HepG2 (cell line): Measurements from ENCODE around the gene RUNX2. TPM values are rescaled to one million over a fixed set of nuclear protein-coding genes. Genes with fewer than 3 reads are reported as not detected.

Experiments used
- ATAC-seq: fragments of 200-7000 bp; cut with Tn5 transposase; 3 replicates; pipeline ENCODE4 v1.9.1; 2020; ENCODE audit warnings: mild to moderate bottlenecking, moderate library complexity
- BruUV-seq: library from RNA; stranded (reverse); fragments of 400-500 nt; replicated peaks from 2 replicates; lab custom pipeline; 2021; lab: Mats Ljungman, UMichigan
- CTCF ChIA-PET: fragments of 300-600 bp; formaldehyde crosslinking; extraction: SDS; loops from one replicate; lab custom pipeline; 2021; ENCODE audit warnings: low total read pairs, inconsistent platforms, low intra/inter-chr PET ratio; lab: Yijun Ruan, JAX
- POLR2A ChIA-PET: fragments of 350-600 bp; sonication (Branson Sonifier 250); formaldehyde crosslinking; loops from one replicate; lab custom pipeline; 2020; ENCODE audit warnings: antibody characterized with exemption, inconsistent platforms; lab: Yijun Ruan, JAX
- DNase-seq: peaks from one replicate; pipeline ENCODE4 v3.0.0-alpha.2; 2015; ENCODE audit warnings: low spot score
- FAIRE-seq: peaks from 3 replicates; lab custom pipeline; 2011; peaks lifted over from hg19 to GRCh38; lab: Jason Lieb, UNC
- H2AFZ ChIP-seq: one replicate; pipeline ENCODE4 v1.6.1; 2011; ENCODE audit warnings: low read length, inconsistent platforms
- H3K27ac ChIP-seq: fragments of 300-600 bp; 3 replicates; pipeline ENCODE4 v1.8.0; 2011; ENCODE audit warnings: mixed run types, mild to moderate bottlenecking, mixed read lengths, low read length, inconsistent platforms; ENCODE audit not compliant: insufficient read depth; ENCODE audit errors: extremely low read length
- H3K27me3 ChIP-seq, 2 experiments: fragments of 200-600 bp in 1 of 2; 2 replicates in 1 of 2; 3 replicates in 1 of 2; pipeline versions ENCODE4 v1.6.0 to v1.8.0; 2011; ENCODE audit warnings: low read length in 2 of 2, mild to moderate bottlenecking in 2 of 2, moderate library complexity in 2 of 2, inconsistent platforms in 1 of 2; ENCODE audit not compliant: insufficient read depth in 2 of 2, control insufficient read depth in 1 of 2
- H3K36me3 ChIP-seq, 2 experiments: fragments of 200-600 bp in 1 of 2; replicated peaks in 1 of 2; 2 replicates in 1 of 2; 3 replicates in 1 of 2; pipeline versions ENCODE4 v1.5.1 to v1.8.0; 2011; ENCODE audit warnings: low read length in 2 of 2, inconsistent platforms in 1 of 2; ENCODE audit not compliant: insufficient read depth in 2 of 2, control insufficient read depth in 1 of 2
- H3K4me1 ChIP-seq: 2 replicates; pipeline ENCODE4 v1.5.1; 2012; ENCODE audit warnings: low read length, inconsistent platforms; ENCODE audit not compliant: insufficient read depth
- H3K4me2 ChIP-seq: 2 replicates; pipeline ENCODE4 v1.6.0; 2011; ENCODE audit warnings: low read depth, low read length, inconsistent platforms
- H3K4me3 ChIP-seq, 3 experiments: fragments of 200-600 bp in 1 of 3; sonication (generic), shearing (Covaris generic) in 1 of 3; replicated peaks in 1 of 3; 2 replicates each; pipeline ENCODE4 v1.5.1; 2011 to 2016; ENCODE audit warnings: low read length in 3 of 3, inconsistent platforms in 2 of 3, low read depth in 2 of 3, mild to moderate bottlenecking in 2 of 3, control low read depth in 1 of 3, mixed read lengths in 1 of 3; ENCODE audit not compliant: insufficient read depth in 1 of 3
- H3K79me2 ChIP-seq: one replicate; pipeline ENCODE4 v1.6.1; 2011; ENCODE audit warnings: low read length, inconsistent platforms; ENCODE audit not compliant: insufficient read depth
- H3K9ac ChIP-seq: 2 replicates; pipeline ENCODE4 v1.6.0; 2011; ENCODE audit warnings: mild to moderate bottlenecking, low read depth, low read length, inconsistent platforms; ENCODE audit not compliant: insufficient read depth
- H3K9me3 ChIP-seq: 2 replicates; pipeline ENCODE4 v1.5.1; 2012; ENCODE audit warnings: mild to moderate bottlenecking, low read length
- H4K20me1 ChIP-seq: 2 replicates; pipeline ENCODE4 v1.6.0; 2011; ENCODE audit warnings: inconsistent platforms, mild to moderate bottlenecking, low read length, moderate library complexity; ENCODE audit not compliant: insufficient read depth
- HDAC2 ChIP-seq: sonication (generic); formaldehyde crosslinking; IDR thresholded peaks from 2 replicates; pipeline ENCODE4 v1.4.0; 2020; ENCODE audit warnings: missing genetic modification reagents
- JUN ChIP-seq: sonication (generic); formaldehyde crosslinking; IDR thresholded peaks from 2 replicates; pipeline ENCODE4 v1.4.0; 2020; ENCODE audit warnings: mild to moderate bottlenecking, missing genetic modification reagents
- PCBP2 ChIP-seq: fragments of 200-400 bp; formaldehyde crosslinking; optimal IDR thresholded peaks from 2 replicates; pipeline ENCODE3; 2018; ENCODE audit warnings: low read length, low read depth; ENCODE audit not compliant: poor library complexity, severe bottlenecking
- RNF2 ChIP-seq: fragments of 450-650 bp; conservative IDR thresholded peaks from 2 replicates; pipeline ENCODE4 v1.6.1; 2016; ENCODE audit warnings: low read depth
- RNF219 ChIP-seq: sonication (generic); formaldehyde crosslinking; IDR thresholded peaks from 2 replicates; pipeline ENCODE4 v1.5.0; 2020; ENCODE audit warnings: mild to moderate bottlenecking, missing genetic modification reagents
- USF2 ChIP-seq, 2 experiments: sonication (generic) in 1 of 2; formaldehyde crosslinking in 1 of 2; IDR thresholded peaks; 2 replicates each; pipeline versions ENCODE4 v1.5.1 to v1.6.1; 2011 to 2020; ENCODE audit warnings: borderline replicate concordance in 1 of 2, low read depth in 1 of 2, low read length in 1 of 2, mild to moderate bottlenecking in 1 of 2, missing genetic modification reagents in 1 of 2, moderate library complexity in 1 of 2
- ZNF431 ChIP-seq: sonication (generic); formaldehyde crosslinking; IDR thresholded peaks from 2 replicates; pipeline ENCODE4 v1.9.0; 2022; ENCODE audit warnings: missing genetic modification reagents, low read depth, mild to moderate bottlenecking, borderline replicate concordance
- ZNF549 ChIP-seq: sonication (generic); formaldehyde crosslinking; IDR thresholded peaks from 2 replicates; pipeline ENCODE4 v1.5.0; 2020; ENCODE audit warnings: missing genetic modification reagents
- ZNF761 ChIP-seq: sonication (generic); formaldehyde crosslinking; conservative IDR thresholded peaks from 2 replicates; pipeline ENCODE4 v1.4.0; 2020; ENCODE audit warnings: mild to moderate bottlenecking, missing genetic modification reagents
- WGBS: methylation state at CpG from one replicate; pipeline ENCODE4 v1.1.6; 2017; ENCODE audit warnings: low lambda C conversion rate; 5-methylcytosine and 5-hydroxymethylcytosine counted together
- in situ Hi-C: cut with HindIII; loops from 2 replicates; pipeline ENCODE4 v1.10.0; 2017; ENCODE audit warnings: low pct_unique_long_range_greater_than_20kb; ENCODE audit not compliant: extremely low pct_ligation_motif_present
- intact Hi-C: fragments of 100-400 bp; cut with micrococcal nuclease; formaldehyde crosslinking; loops from one replicate; pipeline ENCODE4 v1.10.0; 2022; ENCODE audit not compliant: unreplicated experiment
- polyA plus RNA-seq, 8 experiments: library from polyadenylated mRNA; depleted of rRNA in 3 of 8; stranded (reverse) in 7 of 8; unstranded in 1 of 8; fragments of >200 nt; fragmentation: Illumina TruSeq in 4 of 8; extraction: Trizol in 4 of 8; gene quantifications; 2 replicates each; pipeline versions ENCODE4 v1.2.1 to v1.2.3, GENCODE V29; 2011 to 2016; ENCODE audit warnings: low read depth in 4 of 8, missing spikeins in 1 of 8, mixed read lengths in 1 of 8; ENCODE audit not compliant: insufficient read depth in 1 of 8
- total RNA-seq, 5 experiments: library from RNA; depleted of rRNA; stranded (reverse); fragments of >200 nt; fragmentation: Illumina TruSeq; extraction: Trizol; gene quantifications; 2 replicates each; pipeline ENCODE4 v1.2.3, GENCODE V29; 2016; ENCODE audit warnings: low read depth in 1 of 5

The RUNX2 gene
- total and polyA plus RNA-seq, 2 of the 13 experiments (the other 11 are each of a cell fraction or from before 2014, with no cell fraction given): not detected

- peak; percentile 36 for TF ChIP-seq PCBP2
Observed at GRCh38 chr6:45420909-45421708, 93.0 kb downstream of the RUNX2 start (continued).

- peaks cover 20 to 62% of the 10 kb centered on the region in 2 experiments for H3K27me3 ChIP-seq
- WGBS: 3% methylated on average over 43 of the region's 83 CpGs
- no peak for TF ChIP-seq RNF219
- no peak for TF ChIP-seq USF2 (IDR thresholded peaks at IDR 0.05; ENCODE audit: low read depth, low read length)
- TF ChIP-seq USF2 (CRISPR knock-in tag; IDR thresholded peaks at IDR 0.05; ENCODE audit: borderline replicate concordance): no peak
- TF ChIP-seq ZNF431 (CRISPR knock-in tag): no peak
- 0 out of 2 replicates have a peak, but pooled peaks have one; percentile 14 for TF ChIP-seq ZNF761 (CRISPR knock-in tag)
- TF ChIP-seq JUN (CRISPR knock-in tag): no peak
- no peak for TF ChIP-seq HDAC2 (CRISPR knock-in tag)
- TF ChIP-seq ZNF549 (CRISPR knock-in tag): no peak
- TF ChIP-seq RNF2: peak; percentile 71; the same call in 1 of the 2 replicates
Observed at GRCh38 chr6:45421709-45422502, 93.8 kb downstream of the RUNX2 start.

More at GRCh38 chr6:45421709-45422502, 93.8 kb downstream of the RUNX2 start:
- Histone ChIP-seq H3K4me3 (peak overlapping the region; percentile 64 to 78 (median 66)), H3K79me2 (no peaks in the 10 kb centered on the region), H3K36me3 (no peaks in the 10 kb centered on the region), H3K4me2 (peak overlapping the region; percentile 93), H3K9ac (no peak overlapping the region), H3K27ac (no peak overlapping the region), H3K9me3 (no peaks in the 10 kb centered on the region), H2AFZ (no peak overlapping the region), H4K20me1 (no peaks in the 10 kb centered on the region), H3K4me1 (peaks cover 24% of the 10 kb centered on the region)
- in situ Hi-C loops: loop anchor here (5.0 kb wide), 1 partner anchor 765 kb away; no protein-coding TSS in a partner anchor
- ATAC-seq: peak; percentile 83
- ChIA-PET POLR2A (no interaction called here), CTCF (no interaction called here)
- peak; percentile 16 for DNase-seq
- intact Hi-C loops: loop anchor here (1.0 to 5.0 kb wide), 2 partner anchors 290 to 767 kb away; no protein-coding TSS in a partner anchor
- BruUV-seq: no TSS peak
- FAIRE-seq: no peak
